CD4-positive, alpha-beta T cell treated with Interferon gamma for 1 hour (primary cell): Measurements from ENCODE around the gene ADA.

Source experiments
- DNase-seq: peaks from one replicate; pipeline ENCODE4 v3.0.0-alpha.2; 2020

Gene ADA

DNA sequence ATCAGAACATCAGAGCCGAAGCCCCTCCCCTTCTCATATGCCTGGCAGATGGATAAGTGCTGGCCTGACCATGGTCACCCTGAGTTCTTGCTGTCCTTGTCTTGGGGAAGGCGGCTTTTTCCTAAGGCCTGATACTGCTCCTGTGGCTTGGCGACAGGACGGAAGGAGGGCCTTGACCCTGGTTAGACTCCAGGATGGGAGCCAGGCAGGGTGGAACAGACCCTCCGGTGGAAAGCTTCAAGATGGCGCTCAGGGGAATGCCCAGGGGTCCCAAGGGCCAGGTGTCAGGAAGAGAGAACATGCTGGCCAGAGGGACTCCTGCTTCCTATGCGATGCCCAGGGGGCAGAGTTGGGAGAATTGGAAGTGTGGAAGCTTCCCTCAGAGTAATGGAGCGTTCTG, 29.6 kb downstream of the ADA start:
- no peak for DNase-seq

DNA sequence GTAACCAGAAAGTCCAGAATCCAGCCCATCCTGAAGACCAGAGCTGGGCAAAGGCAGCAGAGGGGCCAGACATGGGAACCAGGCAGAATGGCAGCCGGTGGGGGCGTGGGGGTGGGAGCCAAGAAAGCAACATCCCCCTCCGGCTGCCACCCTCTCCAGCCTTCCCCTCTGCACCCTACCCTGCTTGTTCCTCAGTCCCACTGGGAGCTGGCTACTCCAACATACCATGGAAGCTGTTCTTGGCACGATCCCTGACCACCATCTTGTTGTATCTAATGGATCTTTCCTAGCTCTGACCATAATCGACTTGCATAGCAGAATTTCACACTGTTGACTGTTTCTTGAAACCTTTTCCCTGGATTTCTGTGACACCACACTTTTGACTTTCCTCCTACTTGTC, 30.2 kb downstream of the ADA start:
- no peak for DNase-seq

- DNase-seq, result no peak
Observed at GRCh38 chr20:44620030-44620429, 31.5 kb downstream of the ADA start.

DNA sequence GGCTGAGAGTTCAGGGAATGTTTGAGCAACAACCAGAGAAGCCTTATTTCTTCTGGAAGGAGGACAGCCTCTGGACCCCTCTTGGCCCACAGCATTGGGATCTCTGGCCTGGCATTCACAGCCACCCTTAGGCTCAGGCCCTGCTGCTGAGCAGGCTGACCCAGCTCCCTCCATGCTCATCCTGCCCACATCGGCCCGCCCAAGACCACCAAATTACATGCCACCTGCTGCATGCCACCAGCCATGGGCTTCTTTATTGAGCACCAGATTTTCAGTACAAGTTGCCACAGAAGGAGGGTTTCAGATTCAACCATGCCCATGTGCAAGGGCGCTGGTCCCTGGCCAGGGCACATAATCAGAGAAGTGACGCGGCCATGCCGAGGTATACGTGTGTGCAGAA, 32.2 kb downstream of the ADA start:
- no peak for DNase-seq

DNA sequence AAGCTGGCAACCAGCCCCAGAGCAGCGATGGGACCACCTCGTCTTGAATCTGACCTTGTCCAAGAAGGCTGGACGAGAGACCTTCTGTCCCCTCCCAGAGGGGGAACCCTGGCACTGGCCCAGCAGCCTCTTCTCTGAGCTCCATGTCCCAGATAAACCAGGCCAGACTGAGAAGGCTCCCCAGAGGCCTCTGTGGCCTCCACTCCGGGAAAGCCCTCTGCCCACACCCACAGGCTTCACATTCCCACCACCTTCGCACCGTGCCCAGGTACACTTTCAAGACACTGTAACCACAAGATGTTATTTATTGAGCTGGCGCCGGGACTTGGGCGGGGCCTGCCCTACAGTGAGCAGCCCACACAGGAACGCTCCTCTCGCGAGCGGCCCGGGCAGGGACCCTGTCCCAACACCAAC, 33.2 kb downstream of the ADA start:
- peak; percentile 15 for DNase-seq

GRCh38 chr20:44616604-44616964, 34.9 kb downstream of the ADA start:
- no peak for DNase-seq

DNA sequence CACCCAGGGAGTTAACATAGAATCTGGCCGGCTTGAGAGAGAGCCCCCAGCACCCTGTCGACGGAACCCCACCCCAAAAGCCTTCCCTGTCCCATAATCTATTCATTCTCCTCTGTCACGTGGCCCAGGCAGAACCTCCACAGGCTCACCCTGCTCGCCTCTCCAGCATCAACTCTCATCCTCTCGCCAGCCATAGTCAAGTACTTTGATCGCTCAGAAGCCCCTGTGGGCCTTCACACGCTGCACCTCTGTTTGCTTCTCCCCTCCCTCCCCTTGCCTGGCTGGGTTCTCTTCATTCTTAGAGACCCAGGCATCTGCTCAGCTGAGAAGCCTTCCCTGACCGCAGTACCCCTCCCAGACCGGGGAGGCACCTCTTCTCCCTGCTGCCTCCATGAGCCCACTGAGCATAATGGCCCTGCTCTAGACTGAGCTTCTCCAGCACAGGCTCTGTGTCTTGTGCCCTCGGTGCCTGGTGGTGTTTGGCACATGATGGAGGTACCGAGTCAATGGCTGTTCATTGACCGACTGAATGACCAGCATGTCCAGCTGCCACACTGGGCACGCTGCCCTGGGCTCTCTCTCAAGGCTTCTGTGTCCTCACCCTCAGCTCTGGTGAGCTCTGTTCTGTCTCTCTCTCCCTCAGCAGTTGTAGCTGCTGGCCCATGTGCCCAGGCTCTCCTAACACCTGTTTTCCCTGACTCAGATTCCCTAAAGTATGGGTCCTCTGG, 35.5 kb downstream of the ADA start:
- no peak for DNase-seq

DNA sequence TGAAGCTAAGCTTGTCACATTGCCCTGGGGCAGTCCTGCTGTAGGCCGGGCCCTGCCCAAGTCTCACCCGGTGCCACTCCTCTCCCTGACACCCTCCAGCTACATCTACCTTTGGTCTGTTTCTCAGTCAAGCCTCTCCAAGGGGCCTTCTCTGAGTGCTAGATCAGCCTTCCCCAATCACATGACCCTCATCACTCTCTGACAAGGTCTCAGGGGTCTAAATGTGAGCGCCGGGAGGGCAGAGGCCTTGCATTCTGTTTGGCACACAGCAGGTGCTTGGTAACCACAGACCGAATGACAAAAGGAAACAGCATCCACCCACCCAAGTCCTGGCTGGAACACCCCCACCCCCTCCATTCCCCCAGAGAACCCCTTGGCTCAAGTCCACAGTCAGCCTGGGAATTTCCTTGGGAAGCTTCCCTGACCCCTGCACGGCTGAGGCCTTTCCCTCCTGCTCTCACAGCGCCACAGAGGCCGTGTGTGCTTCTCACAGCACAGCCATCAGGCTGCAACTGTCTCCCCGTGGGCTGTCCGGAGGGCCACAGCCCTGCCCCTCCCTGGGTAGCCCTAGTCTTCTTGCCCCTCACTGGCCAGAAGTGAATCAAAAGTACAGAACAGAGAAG, 36.2 kb downstream of the ADA start:
- DNase-seq, result no peak

- DNase-seq, result no peak
Observed at GRCh38 chr20:44614525-44614924, 37.0 kb downstream of the ADA start.

- no peak for DNase-seq
Observed at GRCh38 chr20:44613575-44613974, 37.9 kb downstream of the ADA start.

DNA sequence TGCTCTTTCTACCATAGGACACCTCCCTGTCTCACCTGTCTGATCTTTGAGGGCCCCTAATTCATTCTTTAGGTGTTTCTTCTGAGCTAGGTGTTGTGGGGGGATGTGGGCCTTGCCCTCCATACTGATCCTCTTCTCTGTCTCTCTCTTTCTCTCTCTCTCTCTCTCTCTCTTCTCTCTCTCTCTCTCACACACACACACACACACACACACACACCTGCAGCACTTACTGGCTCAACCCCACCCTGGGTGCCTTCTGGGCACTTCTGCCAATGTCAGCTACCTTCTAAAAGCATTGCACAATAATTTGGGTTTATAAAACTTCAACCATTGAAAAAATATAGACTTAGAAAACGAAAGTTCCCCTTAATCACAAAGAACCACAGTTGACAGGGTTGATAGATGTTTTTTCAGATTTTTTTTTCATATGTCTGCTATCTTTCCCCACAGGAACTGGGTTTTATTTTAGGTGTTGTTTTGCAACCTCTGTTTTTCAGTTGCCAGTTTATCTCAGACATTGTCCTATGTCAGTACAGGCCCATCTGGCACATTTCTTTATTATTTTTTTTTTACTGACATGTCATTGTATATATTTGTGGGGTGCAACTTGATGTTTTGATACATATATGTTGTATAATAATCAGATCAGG, 41.1 kb downstream of the ADA start:
- DNase-seq, result peak; percentile 39

DNA sequence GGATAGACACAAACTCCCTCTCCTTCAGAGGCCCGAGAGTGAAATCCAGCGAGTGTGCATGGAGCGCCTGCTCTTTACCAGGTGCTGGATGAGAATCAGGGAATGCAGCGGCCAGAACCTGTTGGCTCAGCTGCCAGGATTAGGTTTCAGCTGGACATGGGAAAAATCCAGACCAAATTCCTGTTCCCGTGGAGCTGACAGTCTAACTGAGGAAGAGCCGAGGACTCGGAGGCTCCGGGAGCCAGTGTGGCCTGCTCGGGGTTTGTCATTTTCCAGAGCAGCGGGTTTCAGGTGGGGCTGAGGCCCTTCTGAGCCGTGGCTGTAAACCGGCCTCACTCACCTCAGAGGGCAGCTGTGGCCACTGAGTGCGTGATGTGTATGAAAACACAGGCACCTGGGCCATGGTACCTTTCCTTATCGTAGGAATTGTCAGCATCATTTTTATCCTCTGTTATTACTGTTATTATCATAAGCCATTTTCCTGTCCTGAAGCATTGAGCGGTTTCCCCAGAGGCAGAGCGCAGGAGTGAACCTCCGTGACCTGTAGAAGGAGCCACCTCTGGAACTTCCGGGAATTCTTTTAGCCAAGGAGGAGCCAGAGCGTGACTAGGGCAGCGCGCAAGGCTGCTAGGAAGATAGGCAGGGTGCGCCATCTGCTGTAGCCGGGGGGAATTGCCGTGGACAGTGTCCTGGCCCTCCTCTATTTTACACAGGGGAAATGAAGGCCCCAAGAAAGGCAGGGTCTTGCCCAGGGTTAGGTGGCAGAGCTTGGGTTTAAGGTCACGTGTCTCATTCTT, 41.8 kb downstream of the ADA start:
- DNase-seq, result peak; percentile 78

DNA sequence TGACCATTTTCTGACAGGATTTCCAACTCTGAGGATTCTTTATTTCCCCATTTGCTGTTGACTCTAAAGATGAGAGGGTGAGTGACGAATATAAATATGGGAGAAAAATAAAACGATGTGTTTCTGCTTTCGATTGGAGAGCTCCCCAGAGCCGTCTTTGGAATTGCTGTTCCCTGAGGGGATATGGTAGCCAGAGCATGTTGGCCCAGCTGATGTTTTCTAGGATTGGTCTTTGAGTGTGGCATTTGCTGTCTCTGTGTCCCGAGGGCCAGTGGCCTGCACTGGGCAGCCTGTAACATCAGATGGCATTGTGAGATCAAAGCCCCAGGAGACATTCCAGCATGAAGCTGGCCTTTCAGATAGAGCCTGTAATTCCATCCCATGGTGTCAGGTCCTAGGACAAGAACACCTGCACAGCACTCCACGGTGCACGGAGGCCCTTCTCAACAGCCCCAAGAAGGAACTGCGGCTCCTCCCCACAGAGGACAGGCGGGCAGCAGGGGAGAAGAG, 42.4 kb downstream of the ADA start:
- no peak for DNase-seq

DNA sequence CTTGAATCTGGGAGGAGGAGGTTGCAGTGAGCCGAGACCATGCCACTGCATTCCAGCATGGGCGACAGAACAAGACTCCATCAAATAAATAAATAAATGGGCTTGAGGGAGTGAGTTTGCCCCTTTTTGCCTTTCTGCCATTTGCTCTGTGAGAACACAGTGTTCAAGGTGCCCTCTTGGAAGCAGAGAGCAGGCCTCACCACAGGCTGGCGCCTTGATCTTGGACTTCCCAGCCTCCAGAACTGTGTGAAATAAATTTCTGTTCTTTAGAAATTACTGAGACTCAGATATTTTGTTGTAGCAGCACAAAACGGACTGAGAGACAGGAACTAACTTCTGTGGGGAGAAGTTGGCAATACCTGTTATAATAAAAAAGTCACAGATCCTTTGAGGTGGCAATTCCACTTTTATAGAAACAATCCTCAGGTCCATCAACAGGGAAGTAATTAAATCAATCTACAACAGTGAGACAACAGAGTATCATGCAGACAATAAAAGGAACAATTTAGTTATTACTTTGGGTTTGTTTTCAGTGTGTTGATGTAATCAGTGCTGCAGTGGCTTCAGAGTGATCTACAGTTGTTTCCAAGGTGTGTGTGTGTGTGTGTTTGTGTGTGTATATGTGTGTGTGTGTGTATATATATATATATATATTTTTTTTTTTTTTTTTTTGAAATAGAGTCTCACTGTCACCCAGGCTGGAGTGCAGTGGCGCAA, 44.6 kb downstream of the ADA start:
- no peak for DNase-seq

DNA sequence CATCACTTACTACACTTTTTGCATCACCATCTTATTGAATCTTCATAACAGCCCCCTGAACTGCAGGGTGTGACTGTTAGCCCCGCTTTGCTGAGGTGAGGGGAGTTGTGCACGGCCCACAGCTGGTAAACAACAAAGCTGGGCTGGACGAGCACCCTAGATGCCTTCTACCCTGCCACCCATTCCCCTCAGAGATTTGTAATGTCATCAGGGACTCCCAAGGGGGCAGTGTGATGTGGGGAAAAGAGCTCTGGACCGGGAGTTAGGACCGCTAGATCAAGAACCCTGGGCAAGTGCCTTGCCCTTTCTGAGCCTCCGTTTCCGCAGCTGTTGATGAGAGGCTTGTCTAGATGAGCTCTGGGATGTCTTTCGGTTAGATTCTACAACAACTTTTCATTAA, 48.2 kb downstream of the ADA start:
- no peak for DNase-seq

GRCh38 chr20:44601801-44602204, 49.7 kb downstream of the ADA start:
- DNase-seq, result no peak

DNA sequence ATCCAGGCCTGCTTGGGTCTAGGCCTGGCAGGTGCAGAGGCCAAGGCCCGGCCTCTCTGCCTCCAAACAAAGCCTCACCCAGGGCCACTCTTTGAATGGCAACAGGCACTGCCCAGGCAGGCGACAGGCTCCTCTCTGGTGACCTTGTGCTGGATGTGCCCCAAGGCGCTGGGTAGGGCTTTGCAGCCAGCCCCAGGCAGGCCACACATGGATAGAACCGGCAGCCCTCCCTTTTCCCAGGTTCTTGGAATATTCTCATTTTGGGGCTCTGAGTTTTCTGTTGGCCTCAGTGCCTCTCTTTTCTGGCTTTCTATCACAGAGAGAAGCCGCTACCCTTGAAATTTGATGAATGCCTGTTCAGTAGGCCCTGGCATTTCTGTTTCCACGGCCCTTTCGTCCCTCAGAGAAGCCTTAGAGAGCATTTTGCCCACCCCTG, 50.2 kb downstream of the ADA start:
- DNase-seq, result no peak

GRCh38 chr20:44600758-44601201, 50.7 kb downstream of the ADA start:
- no peak for DNase-seq

- no peak for DNase-seq
Observed at GRCh38 chr20:44600301-44600700, 51.2 kb downstream of the ADA start.

- no peak for DNase-seq
Observed at GRCh38 chr20:44599715-44600114, 51.8 kb downstream of the ADA start.

- no peak for DNase-seq
Observed at GRCh38 chr20:44598423-44599305, 52.8 kb downstream of the ADA start.

DNA sequence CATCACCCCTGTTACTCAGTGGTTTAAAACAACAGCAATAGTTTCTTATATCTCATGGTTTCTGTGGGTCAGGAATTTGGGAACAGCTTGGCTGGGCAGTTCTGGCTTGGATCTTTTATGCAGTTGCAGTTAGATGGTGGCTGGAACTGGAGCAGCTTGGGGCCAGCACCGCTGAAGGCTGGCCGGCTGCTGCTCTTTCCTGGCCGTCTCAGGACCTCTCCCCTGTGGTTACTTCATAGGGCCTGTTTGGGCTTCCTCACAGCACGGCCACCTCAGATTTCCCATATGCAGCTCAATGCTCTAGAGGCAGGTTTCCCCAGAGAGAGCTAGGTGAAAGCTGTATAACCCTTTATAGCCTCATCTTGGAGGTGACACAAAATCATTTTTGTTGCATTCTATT, 53.6 kb downstream of the ADA start:
- DNase-seq, result no peak
